Fibroblast of mammary gland (primary cell): ENCODE measurements around the gene MAP7.

Experiments used
- DNase-seq: peaks from one replicate; pipeline ENCODE4 v3.0.0-alpha.2; 2010; ENCODE audit warnings: low read depth
- H3K4me3 ChIP-seq: 2 replicates; pipeline ENCODE4 v1.5.1; 2011; ENCODE audit warnings: low read depth, mild to moderate bottlenecking, low read length, moderate library complexity; ENCODE audit not compliant: control insufficient read depth
- CTCF ChIP-seq: conservative IDR thresholded peaks from 2 replicates; pipeline ENCODE4 v1.5.1; 2011; ENCODE audit warnings: low read depth, low read length, inconsistent platforms; ENCODE audit not compliant: control insufficient read depth, insufficient read depth

Gene MAP7

GRCh38 chr6:136534268-136534667, 16.0 kb downstream of the MAP7 start:
- no peak for DNase-seq
- no peak overlapping the region for H3K4me3 ChIP-seq
- no peak for TF ChIP-seq CTCF

- no peak for TF ChIP-seq CTCF
- DNase-seq = no peak
- H3K4me3 ChIP-seq = no peak overlapping the region
These were observed 16.7 kb downstream of the MAP7 start for GRCh38 chr6:136533487-136533886.

- no peak for DNase-seq
- no peak overlapping the region for H3K4me3 ChIP-seq
- no peak for TF ChIP-seq CTCF
These were observed 18.2 kb downstream of the MAP7 start for GRCh38 chr6:136532030-136532429.

- TF ChIP-seq CTCF = no peak
- DNase-seq = no peak
These were observed 20.5 kb downstream of the MAP7 start for GRCh38 chr6:136529710-136530109.

GRCh38 chr6:136528477-136528876, 21.7 kb downstream of the MAP7 start:
- TF ChIP-seq CTCF = no peak
- no peak overlapping the region for H3K4me3 ChIP-seq

More at GRCh38 chr6:136529710-136530109, 20.5 kb downstream of the MAP7 start:
- no peak overlapping the region for H3K4me3 ChIP-seq

GRCh38 chr6:136527831-136528230, 22.4 kb downstream of the MAP7 start:
- no peak overlapping the region for H3K4me3 ChIP-seq
- TF ChIP-seq CTCF = no peak
- peak; percentile 24 for DNase-seq

More at GRCh38 chr6:136528477-136528876, 21.7 kb downstream of the MAP7 start:
- no peak for DNase-seq

GRCh38 chr6:136526937-136527336, 23.3 kb downstream of the MAP7 start:
- H3K4me3 ChIP-seq = no peak overlapping the region
- no peak for DNase-seq
- TF ChIP-seq CTCF = no peak
